Measurements from ENCODE around the gene EPHB4. TPM values are rescaled to one million over a fixed set of nuclear protein-coding genes. Genes with fewer than 3 reads are reported as not detected.

The EPHB4 gene
- total and polyA plus RNA-seq, 2 of the 4 experiments (the other 2 are of a cell fraction): 34.5 to 36.4 TPM

GRCh38 chr7:100856871-100857282, 29.6 kb upstream of the EPHB4 start:
- BruUV-seq (replicated peaks): no TSS peak
- intact Hi-C loops (cut with micrococcal nuclease): no loop called here

More at GRCh38 chr7:100856871-100857282, 29.6 kb upstream of the EPHB4 start:
- no peak for ATAC-seq (ENCODE audit: low read depth)
- Histone ChIP-seq H3K79me1 (ENCODE audit: low read depth in 1 of 2, low read length in 2 of 2) (peaks cover 14 to 26% of the 10 kb centered on the region in 2 experiments), H2AFZ (replicated peaks; ENCODE audit: low read length, poor library complexity) (no peak overlapping the region), H2BK15ac (ENCODE audit: low read depth, low read length) (no peak overlapping the region), H3K9me1 (ENCODE audit: insufficient read depth, low read length) (no peaks in the 10 kb centered on the region), H3K23ac (ENCODE audit: low read depth, low read length) (no peak overlapping the region), H3K18ac (ENCODE audit: low read depth, low read length) (no peak overlapping the region), H3K4me2 (ENCODE audit: low read depth, low read length) (no peak overlapping the region), H3K9me3 (ENCODE audit: control insufficient read depth, insufficient read depth, low read length) (no peaks in the 10 kb centered on the region), H2BK5ac (ENCODE audit: low read depth, low read length, poor library complexity, severe bottlenecking) (no peak overlapping the region), H3K27me3 (ENCODE audit: control insufficient read depth, insufficient read depth, low read length) (no peaks in the 10 kb centered on the region), H2BK120ac (ENCODE audit: low read depth, low read length) (no peak overlapping the region), H4K5ac (ENCODE audit: low read depth, low read length) (no peak overlapping the region), H4K20me1 (ENCODE audit: insufficient read depth, low read length) (no peaks in the 10 kb centered on the region; the same call in none of the 2 replicates), H4K91ac (ENCODE audit: insufficient read depth, low read depth, low read length) (no peak overlapping the region), H2AK5ac (ENCODE audit: low read depth, low read length) (no peak overlapping the region), H3K9ac (ENCODE audit: low read depth, low read length) (no peak overlapping the region), H3K14ac (replicated peaks; ENCODE audit: low read depth, low read length) (no peak overlapping the region), H3K27ac (ENCODE audit: insufficient read depth, low read length) (no peak overlapping the region), H4K8ac (ENCODE audit: low read depth in 2 of 2, low read length in 2 of 2) (no peak overlapping the region), H3K4me3 (ENCODE audit: insufficient read depth, low read depth, low read length) (no peak overlapping the region), H3K4me1 (ENCODE audit: control insufficient read depth, insufficient read depth, low read length) (no peaks in the 10 kb centered on the region), H3K4ac (ENCODE audit: low read depth, low read length) (no peak overlapping the region), H3K56ac (ENCODE audit: extremely low read depth, insufficient read depth, low read length) (no peak overlapping the region), H2BK20ac (ENCODE audit: low read depth, low read length) (no peak overlapping the region), H3K36me3 (ENCODE audit: control insufficient read depth, insufficient read depth, low read length) (peaks cover 27% of the 10 kb centered on the region), H2AK9ac (replicated peaks; ENCODE audit: low read depth, low read length, poor library complexity) (no peak overlapping the region)
- ChIA-PET CTCF (interaction anchor here (0.9 kb wide), 1 partner anchor 29 kb away, joined by 3 read pairs; no protein-coding TSS in a partner anchor), POLR2A (ENCODE audit: unreplicated experiment) (no interaction called here)
- in situ Hi-C loops (cut with MboI; ENCODE audit: low sequenced_read_pairs): loop anchor here (5.0 to 25.0 kb wide), 3 partner anchors 150 to 395 kb away; partner anchors contain the start of genes FBXO24, LRCH4, POP7 and SPACDR
- no peak for DNase-seq
- no peak for TF ChIP-seq CEBPB (IDR thresholded peaks at IDR 0.05; ENCODE audit: low read depth, low read length)
- no peak for TF ChIP-seq CTCF (conservative IDR thresholded peaks at IDR 0.05; ENCODE audit: low read depth, low read length)
- TF ChIP-seq RCOR1 (IDR thresholded peaks at IDR 0.05; ENCODE audit: insufficient replicate concordance, low read length): no peak
- no peak for TF ChIP-seq ELK1 (IDR thresholded peaks at IDR 0.05; ENCODE audit: borderline replicate concordance, low read depth, low read length)
- no peak for TF ChIP-seq FOS (IDR thresholded peaks at IDR 0.05; ENCODE audit: low read depth, low read length)
- no peak for TF ChIP-seq NFE2L2 (IDR thresholded peaks at IDR 0.05; ENCODE audit: low read depth, low read length)
- dilution Hi-C loops (cut with HindIII; ENCODE audit: low sequenced_read_pairs, unreplicated experiment): no loop called here
- WGBS, 2 experiments (ENCODE audit: extremely low coverage in 2 of 2, insufficient read length in 1 of 2): 88% methylated on average over 5 of the region's 16 CpGs; no CpG with 5 or more reads in 1 of the 2 experiments

Data from IMR-90 (cell line).